ENCODE results near the gene TTC6.

The TTC6 gene

GRCh38 chr14:37597914-37598746 is 2.7 kb downstream of the TTC6 start:
- no peaks in the 10 kb centered on the region for H3K36me3 ChIP-seq (ENCODE audit: control insufficient read depth, insufficient read depth, low read length)
- no peak overlapping the region for H3K27ac ChIP-seq (ENCODE audit: insufficient read depth, low read depth, low read length, poor library complexity, severe bottlenecking)
- peaks cover 100% of the 10 kb centered on the region for H3K27me3 ChIP-seq (ENCODE audit: control insufficient read depth, insufficient read depth, low read length, poor library complexity, severe bottlenecking)
- H3K4me3 ChIP-seq (ENCODE audit: insufficient read depth, low read depth, low read length): peak overlapping the region; percentile 25
- H3K9me3 ChIP-seq (ENCODE audit: control insufficient read depth, low read length): no peaks in the 10 kb centered on the region
- 2% methylated on average over 50 of the region's 50 CpGs for WGBS, 2 experiments
- peaks cover 21% of the 10 kb centered on the region for H3K4me1 ChIP-seq (ENCODE audit: control insufficient read depth, insufficient read depth, low read length)

- H3K36me3 ChIP-seq (ENCODE audit: control insufficient read depth, insufficient read depth, low read length): no peaks in the 10 kb centered on the region
- H3K4me3 ChIP-seq (ENCODE audit: insufficient read depth, low read depth, low read length): peak overlapping the region; percentile 32
- WGBS, 2 experiments: 7% methylated on average over 34 to 36 of the region's 36 CpGs
- H3K27me3 ChIP-seq (ENCODE audit: control insufficient read depth, insufficient read depth, low read length, poor library complexity, severe bottlenecking): peaks cover 100% of the 10 kb centered on the region
- H3K9me3 ChIP-seq (ENCODE audit: control insufficient read depth, low read length): no peaks in the 10 kb centered on the region
- no peak overlapping the region for H3K27ac ChIP-seq (ENCODE audit: insufficient read depth, low read depth, low read length, poor library complexity, severe bottlenecking)
- H3K4me1 ChIP-seq (ENCODE audit: control insufficient read depth, insufficient read depth, low read length): peaks cover 21% of the 10 kb centered on the region
These were observed 3.5 kb downstream of the TTC6 start for GRCh38 chr14:37598747-37599506.

DNA sequence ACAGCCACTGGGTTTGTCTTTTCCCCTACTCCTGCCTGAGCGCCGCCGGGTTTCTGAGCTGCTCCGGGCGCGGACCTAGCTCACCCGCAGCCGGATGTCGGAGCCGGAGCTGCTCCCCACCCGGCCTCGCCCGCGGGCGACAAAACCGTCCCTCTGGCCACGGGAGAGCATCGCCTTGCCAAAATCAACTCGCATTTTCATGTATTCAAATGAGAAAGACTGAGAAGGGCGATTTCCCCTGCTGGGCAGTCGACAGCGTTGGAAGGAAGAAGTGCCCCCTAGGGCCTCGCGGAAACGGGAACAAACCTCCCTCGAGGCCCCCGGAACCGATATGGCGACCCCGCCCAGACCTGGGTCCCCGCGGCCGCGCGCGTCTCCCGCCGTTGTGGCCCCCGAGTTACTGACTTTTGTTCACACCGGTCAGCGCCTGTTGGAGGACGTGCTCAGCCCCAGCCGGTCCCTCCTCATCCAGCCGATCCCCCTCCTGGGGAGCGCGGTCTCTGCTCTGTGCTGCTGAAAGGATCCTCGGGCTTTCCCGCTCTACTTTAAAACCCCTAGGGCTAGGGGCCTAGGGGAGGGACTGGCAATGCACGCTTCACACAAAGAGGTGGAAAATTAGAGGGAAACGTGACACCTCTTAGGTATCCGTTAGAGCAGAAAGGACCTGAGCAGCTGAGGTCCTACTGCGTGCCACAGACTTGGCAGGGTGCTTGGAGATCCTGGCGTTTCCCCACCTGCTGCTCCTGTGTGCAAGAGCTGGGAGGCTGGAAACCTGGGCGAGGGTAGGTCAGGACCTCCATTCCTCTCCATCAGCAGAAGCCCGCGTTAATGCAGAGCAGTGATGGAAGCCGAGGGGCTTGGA is 4.3 kb downstream of the TTC6 start:
- Histone ChIP-seq H3K4me3 (ENCODE audit: insufficient read depth, low read depth, low read length) (peak overlapping the region; percentile 32), H3K4me1 (ENCODE audit: control insufficient read depth, insufficient read depth, low read length) (peaks cover 21% of the 10 kb centered on the region), H3K27ac (ENCODE audit: insufficient read depth, low read depth, low read length, poor library complexity, severe bottlenecking) (no peak overlapping the region), H3K36me3 (ENCODE audit: control insufficient read depth, insufficient read depth, low read length) (no peaks in the 10 kb centered on the region), H3K9me3 (ENCODE audit: control insufficient read depth, low read length) (no peaks in the 10 kb centered on the region), H3K27me3 (ENCODE audit: control insufficient read depth, insufficient read depth, low read length, poor library complexity, severe bottlenecking) (peaks cover 100% of the 10 kb centered on the region)
- 1% methylated on average over 57 of the region's 57 CpGs for WGBS, 2 experiments

DNA sequence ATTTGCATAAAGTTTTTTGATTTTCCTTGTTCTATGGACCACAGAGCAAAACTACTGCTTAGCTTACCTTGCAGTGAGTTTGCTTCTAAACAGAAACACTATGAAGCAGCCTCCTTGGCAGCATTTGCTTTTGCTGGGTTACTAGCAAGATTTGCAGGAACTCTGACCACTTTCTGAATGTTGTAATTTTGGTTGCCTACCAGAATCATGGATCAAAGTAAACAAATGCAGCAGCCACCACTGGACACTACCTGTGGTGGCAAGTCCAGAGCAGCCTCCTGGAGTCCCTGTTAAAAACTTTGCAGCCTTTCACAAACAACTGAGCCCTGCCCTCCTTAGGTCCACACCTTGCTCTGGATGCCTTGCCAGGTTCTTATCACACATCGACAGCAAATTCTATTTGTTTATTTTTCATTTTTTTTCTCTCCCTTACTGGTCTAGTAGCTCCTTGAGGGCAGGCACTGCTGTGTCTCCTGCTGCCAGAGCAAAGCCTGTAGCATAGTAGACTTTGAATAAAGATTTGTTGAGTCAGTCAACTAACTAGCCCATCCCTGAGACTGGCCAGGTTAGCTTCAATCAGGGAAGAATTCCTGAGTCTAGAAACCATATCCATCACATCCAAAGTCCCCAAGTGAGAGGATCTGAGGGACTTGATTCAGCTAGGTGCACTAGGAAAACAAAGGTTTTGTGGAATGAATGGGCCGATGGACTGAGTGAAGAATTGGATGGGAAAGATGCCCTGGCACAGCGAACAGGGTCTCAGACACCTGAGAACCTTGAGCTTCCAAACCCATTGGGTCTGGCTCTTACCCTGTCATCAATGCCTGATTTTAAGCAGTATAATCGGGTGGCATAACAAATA is 5.7 kb downstream of the TTC6 start:
- H3K4me3 ChIP-seq (ENCODE audit: insufficient read depth, low read depth, low read length): no peak overlapping the region
- H3K4me1 ChIP-seq (ENCODE audit: control insufficient read depth, insufficient read depth, low read length): peaks cover 21% of the 10 kb centered on the region
- H3K27me3 ChIP-seq (ENCODE audit: control insufficient read depth, insufficient read depth, low read length, poor library complexity, severe bottlenecking): peaks cover 100% of the 10 kb centered on the region
- H3K9me3 ChIP-seq (ENCODE audit: control insufficient read depth, low read length): no peaks in the 10 kb centered on the region
- 83 to 89% methylated on average over 4 of the region's 4 CpGs for WGBS, 2 experiments
- H3K36me3 ChIP-seq (ENCODE audit: control insufficient read depth, insufficient read depth, low read length): no peaks in the 10 kb centered on the region
- H3K27ac ChIP-seq (ENCODE audit: insufficient read depth, low read depth, low read length, poor library complexity, severe bottlenecking): no peak overlapping the region

GRCh38 chr14:37601865-37602264 is 6.4 kb downstream of the TTC6 start:
- Histone ChIP-seq H3K4me3 (ENCODE audit: insufficient read depth, low read depth, low read length) (no peak overlapping the region), H3K27me3 (ENCODE audit: control insufficient read depth, insufficient read depth, low read length, poor library complexity, severe bottlenecking) (peaks cover 100% of the 10 kb centered on the region)
- 77 to 84% methylated on average over 21 to 22 of the region's 22 CpGs for WGBS, 2 experiments

GRCh38 chr14:37602605-37603453 is 7.4 kb downstream of the TTC6 start:
- Histone ChIP-seq H3K9me3 (ENCODE audit: control insufficient read depth, low read length) (no peaks in the 10 kb centered on the region), H3K36me3 (ENCODE audit: control insufficient read depth, insufficient read depth, low read length) (no peaks in the 10 kb centered on the region), H3K27me3 (ENCODE audit: control insufficient read depth, insufficient read depth, low read length, poor library complexity, severe bottlenecking) (peaks cover 92% of the 10 kb centered on the region), H3K4me1 (ENCODE audit: control insufficient read depth, insufficient read depth, low read length) (peaks cover 19% of the 10 kb centered on the region), H3K4me3 (ENCODE audit: insufficient read depth, low read depth, low read length) (no peak overlapping the region), H3K27ac (ENCODE audit: insufficient read depth, low read depth, low read length, poor library complexity, severe bottlenecking) (no peak overlapping the region)
- 78 to 82% methylated on average over 23 to 24 of the region's 24 CpGs for WGBS, 2 experiments

More at GRCh38 chr14:37601865-37602264, 6.4 kb downstream of the TTC6 start:
- H3K36me3 ChIP-seq (ENCODE audit: control insufficient read depth, insufficient read depth, low read length): no peaks in the 10 kb centered on the region
- H3K9me3 ChIP-seq (ENCODE audit: control insufficient read depth, low read length): no peaks in the 10 kb centered on the region
- no peak overlapping the region for H3K27ac ChIP-seq (ENCODE audit: insufficient read depth, low read depth, low read length, poor library complexity, severe bottlenecking)
- H3K4me1 ChIP-seq (ENCODE audit: control insufficient read depth, insufficient read depth, low read length): peaks cover 21% of the 10 kb centered on the region

- no peaks in the 10 kb centered on the region for H3K9me3 ChIP-seq (ENCODE audit: control insufficient read depth, low read length)
- H3K36me3 ChIP-seq (ENCODE audit: control insufficient read depth, insufficient read depth, low read length): no peaks in the 10 kb centered on the region
- H3K4me1 ChIP-seq (ENCODE audit: control insufficient read depth, insufficient read depth, low read length): peaks cover 9% of the 10 kb centered on the region
- peaks cover 92% of the 10 kb centered on the region for H3K27me3 ChIP-seq (ENCODE audit: control insufficient read depth, insufficient read depth, low read length, poor library complexity, severe bottlenecking)
- no peak overlapping the region for H3K4me3 ChIP-seq (ENCODE audit: insufficient read depth, low read depth, low read length)
- H3K27ac ChIP-seq (ENCODE audit: insufficient read depth, low read depth, low read length, poor library complexity, severe bottlenecking): no peak overlapping the region
- 88% methylated on average over 9 of the region's 9 CpGs for WGBS, 2 experiments
These were observed 8.3 kb downstream of the TTC6 start for GRCh38 chr14:37603688-37604251.

GRCh38 chr14:37606678-37607077 is 11.2 kb downstream of the TTC6 start:
- H3K4me1 ChIP-seq (ENCODE audit: control insufficient read depth, insufficient read depth, low read length): no peaks in the 10 kb centered on the region
- H3K27ac ChIP-seq (ENCODE audit: insufficient read depth, low read depth, low read length, poor library complexity, severe bottlenecking): no peak overlapping the region
- peaks cover 92% of the 10 kb centered on the region for H3K27me3 ChIP-seq (ENCODE audit: control insufficient read depth, insufficient read depth, low read length, poor library complexity, severe bottlenecking)
- H3K36me3 ChIP-seq (ENCODE audit: control insufficient read depth, insufficient read depth, low read length): no peaks in the 10 kb centered on the region
- no peaks in the 10 kb centered on the region for H3K9me3 ChIP-seq (ENCODE audit: control insufficient read depth, low read length)
- no peak overlapping the region for H3K4me3 ChIP-seq (ENCODE audit: insufficient read depth, low read depth, low read length)

All from ectodermal cell (in vitro differentiated cells).